Measurements from ENCODE around the gene KRTAP5-5. TPM values are rescaled to one million over a fixed set of nuclear protein-coding genes. Genes with fewer than 3 reads are reported as not detected.
"Not testable (repeated sequence)": the region's sequence is repeated elsewhere in the genome, so short reads cannot be mapped to it uniquely, and the experiment has no call there.

The KRTAP5-5 gene
- total and polyA plus RNA-seq, 8 donors, result not detected

DNA sequence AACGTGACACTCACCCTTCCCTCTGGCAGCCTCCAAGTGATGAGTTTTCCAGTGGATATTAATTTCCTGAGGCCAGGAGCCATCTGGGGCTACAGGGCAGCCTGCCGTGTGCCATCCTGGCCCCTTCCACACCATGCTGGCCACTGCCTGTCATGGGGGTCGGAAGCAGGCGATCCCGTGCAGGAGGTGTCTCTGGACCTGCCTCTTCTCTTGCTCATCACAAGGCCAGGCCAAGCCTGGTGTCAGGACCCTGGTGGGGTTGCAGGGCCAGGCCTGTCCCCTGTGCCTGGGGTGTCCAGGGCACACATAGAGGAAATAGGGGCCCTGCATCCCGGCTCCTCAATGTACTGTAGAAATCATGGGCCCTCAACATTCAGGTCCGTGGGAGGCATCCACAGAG is 24.9 kb upstream of the KRTAP5-5 start:
- intact Hi-C loops (cut with DNase I; ENCODE audit: low total_unique reads), result no loop called here
- Histone ChIP-seq H3K36me3 (no peaks in the 10 kb centered on the region), H3K9me3 (no peaks in the 10 kb centered on the region), H3K4me1 (no peaks in the 10 kb centered on the region), H3K27me3 (peaks cover 0 to 69% (median 17%) of the 10 kb centered on the region in 3 donors), H3K4me3 (no peak overlapping the region), H3K27ac (no peak overlapping the region)
- no peak for DNase-seq
- WGBS, 5 donors, result 77 to 94% (median 85%) methylated on average over 5 to 7 of the region's 7 CpGs
- no peak for TF ChIP-seq POLR2A (IDR thresholded peaks at IDR 0.05)
- TF ChIP-seq EP300 (IDR thresholded peaks at IDR 0.05), result no peak
- no peak for TF ChIP-seq POLR2AphosphoS5 (IDR thresholded peaks at IDR 0.05)
- TF ChIP-seq, protein P1, sequence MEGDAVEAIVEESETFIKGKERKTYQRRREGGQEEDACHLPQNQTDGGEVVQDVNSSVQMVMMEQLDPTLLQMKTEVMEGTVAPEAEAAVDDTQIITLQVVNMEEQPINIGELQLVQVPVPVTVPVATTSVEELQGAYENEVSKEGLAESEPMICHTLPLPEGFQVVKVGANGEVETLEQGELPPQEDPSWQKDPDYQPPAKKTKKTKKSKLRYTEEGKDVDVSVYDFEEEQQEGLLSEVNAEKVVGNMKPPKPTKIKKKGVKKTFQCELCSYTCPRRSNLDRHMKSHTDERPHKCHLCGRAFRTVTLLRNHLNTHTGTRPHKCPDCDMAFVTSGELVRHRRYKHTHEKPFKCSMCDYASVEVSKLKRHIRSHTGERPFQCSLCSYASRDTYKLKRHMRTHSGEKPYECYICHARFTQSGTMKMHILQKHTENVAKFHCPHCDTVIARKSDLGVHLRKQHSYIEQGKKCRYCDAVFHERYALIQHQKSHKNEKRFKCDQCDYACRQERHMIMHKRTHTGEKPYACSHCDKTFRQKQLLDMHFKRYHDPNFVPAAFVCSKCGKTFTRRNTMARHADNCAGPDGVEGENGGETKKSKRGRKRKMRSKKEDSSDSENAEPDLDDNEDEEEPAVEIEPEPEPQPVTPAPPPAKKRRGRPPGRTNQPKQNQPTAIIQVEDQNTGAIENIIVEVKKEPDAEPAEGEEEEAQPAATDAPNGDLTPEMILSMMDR (IDR thresholded peaks at IDR 0.05), result no peak

DNA sequence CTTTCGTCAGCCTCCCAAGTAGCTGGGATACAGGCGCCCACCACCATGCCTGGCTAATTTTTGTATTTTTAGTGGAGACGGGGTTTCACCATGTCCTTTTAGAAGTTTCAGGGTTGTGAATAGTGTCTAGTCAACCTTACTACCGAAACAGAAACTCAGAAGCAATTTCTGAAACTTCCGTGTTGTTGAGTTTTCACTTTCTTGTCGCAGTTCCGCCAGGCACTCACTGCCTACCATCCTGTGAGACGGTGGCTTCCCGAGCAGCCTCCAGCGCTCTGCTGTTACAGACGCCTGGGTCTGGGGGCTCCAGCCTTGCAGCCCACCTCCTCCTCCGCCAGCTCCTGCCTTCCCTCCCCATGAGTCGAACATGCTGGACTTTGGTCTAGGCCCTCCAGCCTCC is 23.7 kb upstream of the KRTAP5-5 start:
- WGBS, 5 donors, result 66 to 81% (median 77%) methylated on average over 13 of the region's 13 CpGs
- DNase-seq; H3K4me3 ChIP-seq; H3K4me1 ChIP-seq; H3K27ac ChIP-seq; H3K9me3 ChIP-seq; H3K36me3 ChIP-seq; intact Hi-C loops (cut with DNase I; ENCODE audit: low total_unique reads): not testable (repeated sequence)
- H3K27me3 ChIP-seq, result peaks cover 0 to 74% (median 17%) of the 10 kb centered on the region in 3 donors

DNA sequence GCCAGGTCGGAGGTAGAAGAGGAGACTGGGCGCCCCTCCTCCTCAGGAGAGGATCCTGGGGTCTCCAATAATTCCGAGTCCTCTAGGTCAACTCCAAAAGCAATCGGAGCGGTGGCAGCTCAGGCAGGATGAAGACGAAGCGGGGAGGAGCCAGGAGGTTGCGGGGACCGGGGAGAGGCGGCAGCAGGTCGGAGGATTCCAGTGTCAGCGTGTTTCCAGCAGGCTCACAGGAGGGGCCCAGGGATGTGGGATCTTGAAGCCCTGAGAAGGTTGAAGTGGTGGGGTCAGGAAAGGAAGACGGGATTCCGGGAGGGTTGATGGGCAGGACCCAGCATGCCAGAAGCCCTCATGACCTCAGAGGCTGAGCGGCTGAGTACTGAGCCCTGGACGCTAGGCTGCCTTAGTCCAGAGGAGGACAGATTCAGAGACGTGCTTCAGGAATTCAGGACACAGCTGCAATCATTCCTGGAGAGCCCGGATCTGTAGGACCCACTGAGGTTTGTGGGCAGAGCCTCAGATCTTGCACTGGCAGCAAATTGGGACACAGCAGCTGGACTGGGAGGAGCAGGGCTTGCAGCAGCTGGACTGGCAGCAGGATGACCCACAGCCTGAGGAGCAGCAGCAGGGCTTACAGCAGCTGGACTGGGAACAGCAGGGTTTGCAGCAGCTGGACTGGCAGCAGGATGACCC is 22.3 kb upstream of the KRTAP5-5 start:
- DNase-seq; H3K4me3 ChIP-seq; H3K4me1 ChIP-seq; H3K36me3 ChIP-seq; intact Hi-C loops (cut with DNase I; ENCODE audit: low total_unique reads); H3K27ac ChIP-seq; H3K9me3 ChIP-seq: not testable (repeated sequence)
- H3K27me3 ChIP-seq, result peaks cover 0 to 72% (median 17%) of the 10 kb centered on the region in 3 donors
- 26 to 39% (median 30%) methylated on average over 17 to 18 of the region's 18 CpGs for WGBS, 5 donors

DNA sequence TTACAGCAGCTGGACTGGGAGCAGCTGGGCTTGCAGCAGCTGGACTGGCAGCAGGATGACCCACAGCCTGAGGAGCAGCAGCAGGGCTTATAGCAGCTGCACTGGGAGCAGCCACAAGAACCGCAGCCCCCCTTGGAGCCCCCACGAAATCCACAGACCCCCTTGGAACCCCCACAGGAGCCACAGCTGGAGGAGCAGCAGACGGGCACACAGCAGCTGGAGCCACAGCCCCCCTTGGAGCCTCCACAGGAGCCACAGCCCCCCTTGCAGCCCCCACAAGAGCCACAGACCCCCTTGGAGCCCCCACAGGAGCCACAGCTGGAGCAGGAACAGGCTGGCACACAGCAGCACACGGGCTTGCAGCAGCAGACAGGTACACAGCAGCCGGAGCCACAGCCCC is 21.7 kb upstream of the KRTAP5-5 start:
- H3K36me3 ChIP-seq; H3K9me3 ChIP-seq; H3K4me3 ChIP-seq; H3K27ac ChIP-seq; DNase-seq; intact Hi-C loops (cut with DNase I; ENCODE audit: low total_unique reads); H3K4me1 ChIP-seq: not testable (repeated sequence)
- peaks cover 0 to 66% (median 17%) of the 10 kb centered on the region in 3 donors for H3K27me3 ChIP-seq
- WGBS, 5 donors, result 47 to 100% (median 53%) methylated on average over 1 to 5 of the region's 5 CpGs

DNA sequence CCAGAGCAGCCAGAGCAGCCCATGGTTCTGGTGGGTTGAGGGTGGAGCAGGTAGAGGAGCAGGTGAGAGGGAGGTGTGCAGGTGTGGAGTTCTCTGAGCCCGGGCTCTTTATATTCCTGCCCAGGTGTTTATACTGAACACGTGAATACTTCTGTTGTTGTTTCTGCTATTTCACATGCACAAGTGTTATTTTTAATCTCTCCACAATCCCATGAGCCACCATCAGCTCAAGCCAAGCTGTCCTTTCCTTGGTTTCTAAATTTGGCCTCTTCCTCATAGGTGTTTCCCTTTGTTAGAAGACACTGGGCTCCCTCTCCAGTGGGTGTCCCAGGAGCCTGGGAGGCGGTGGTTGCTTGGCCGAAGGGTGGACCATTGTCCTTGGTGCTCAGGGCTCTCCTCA is 21.2 kb upstream of the KRTAP5-5 start, which contains the start of gene KRTAP5-3:
Gene KRTAP5-3 (minus strand): TSS at position 101 of the 400 bp plus-strand sequence. CDS start 78 bp downstream, at position 23.
- intact Hi-C loops (cut with DNase I; ENCODE audit: low total_unique reads), result no loop called here
- DNase-seq, result no peak
- no peaks in the 10 kb centered on the region for H3K9me3 ChIP-seq
- peaks cover 0 to 62% (median 17%) of the 10 kb centered on the region in 3 donors for H3K27me3 ChIP-seq
- whole genome bisulfite sequencing, 5 donors, result 56 to 66% (median 62%) methylated on average over 4 of the region's 4 CpGs
- TF ChIP-seq, protein P1 (IDR thresholded peaks at IDR 0.05), result no peak
- TF ChIP-seq POLR2AphosphoS5 (IDR thresholded peaks at IDR 0.05), result no peak
- no peak for TF ChIP-seq EP300 (IDR thresholded peaks at IDR 0.05)
- no peak for TF ChIP-seq POLR2A (IDR thresholded peaks at IDR 0.05)
- no peaks in the 10 kb centered on the region for H3K4me1 ChIP-seq
- H3K4me3 ChIP-seq, result no peak within 1 kb of the TSS
- no peak within 1 kb of the TSS for H3K27ac ChIP-seq
- no peaks in the 10 kb centered on the region for H3K36me3 ChIP-seq

DNA sequence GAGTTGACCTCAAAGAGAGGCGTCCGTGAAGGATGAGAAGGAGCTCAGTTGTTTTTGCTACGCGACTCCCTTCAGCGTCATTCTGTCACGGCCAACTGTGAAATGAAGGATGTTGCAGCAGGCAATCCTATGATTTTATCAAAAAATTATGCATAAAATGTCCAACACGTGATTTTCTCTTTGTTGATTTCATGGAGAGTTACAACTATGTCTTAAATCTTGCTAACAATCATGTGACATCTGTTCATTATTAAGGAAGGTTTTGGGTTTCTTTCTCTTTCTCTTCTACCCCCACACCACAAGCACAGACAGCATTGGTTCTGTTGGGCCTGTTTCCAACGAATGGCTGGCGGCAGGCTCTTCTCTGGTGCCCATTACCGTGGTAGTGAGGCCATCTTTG is 11.3 kb upstream of the KRTAP5-5 start:
- no peak for DNase-seq
- TF ChIP-seq POLR2A (IDR thresholded peaks at IDR 0.05) (no peak), EP300 (IDR thresholded peaks at IDR 0.05) (no peak), POLR2AphosphoS5 (IDR thresholded peaks at IDR 0.05) (no peak)
- TF ChIP-seq, protein P1 (IDR thresholded peaks at IDR 0.05), result no peak
- Histone ChIP-seq H3K27ac (no peak overlapping the region), H3K36me3 (no peaks in the 10 kb centered on the region), H3K4me3 (no peak overlapping the region), H3K4me1 (no peaks in the 10 kb centered on the region), H3K9me3 (no peaks in the 10 kb centered on the region), H3K27me3 (peaks cover 0 to 64% (median 3%) of the 10 kb centered on the region in 3 donors)
- intact Hi-C loops (cut with DNase I; ENCODE audit: low total_unique reads), result no loop called here
- whole genome bisulfite sequencing, 5 donors, result 71 to 90% (median 84%) methylated on average over 10 of the region's 10 CpGs
